Activated CD8-positive, alpha-beta T cell treated with anti-CD3 and anti-CD28 coated beads for 36 hours (primary cell): ENCODE data around the gene CPSF4L. TPM values are rescaled to one million over a fixed set of nuclear protein-coding genes. Genes with fewer than 3 reads are reported as not detected.

Experiments used
- ATAC-seq: fragments of 200-7000 bp; cut with Tn5 transposase; one replicate; pipeline ENCODE4 v1.10.0; 2021; ENCODE audit warnings: mild to moderate bottlenecking, moderate library complexity
- CTCF ChIA-PET: fragments of 350-600 bp; sonication (Branson Sonifier 250); formaldehyde crosslinking; loops from one replicate; lab custom pipeline; 2021; ENCODE audit warnings: antibody characterized with exemption; lab: Charles Lee
- POLR2A ChIA-PET: fragments of 350-600 bp; sonication (Branson Sonifier 250); formaldehyde crosslinking; loops from one replicate; lab custom pipeline; 2021; ENCODE audit warnings: antibody characterized with exemption; lab: Charles Lee
- DNase-seq: peaks from one replicate; pipeline ENCODE4 v3.0.0-alpha.2; 2020
- H3K27ac Mint-ChIP-seq: one replicate; pipeline ENCODE4 v1.8.0; 2021; ENCODE audit warnings: mild to moderate bottlenecking, mixed read lengths
- H3K27me3 Mint-ChIP-seq: one replicate; pipeline ENCODE4 v1.8.0; 2021; ENCODE audit warnings: mixed read lengths
- H3K36me3 Mint-ChIP-seq: one replicate; pipeline ENCODE4 v1.8.0; 2021; ENCODE audit warnings: low read depth, mixed read lengths
- H3K4me1 Mint-ChIP-seq: one replicate; pipeline ENCODE4 v1.8.0; 2021; ENCODE audit warnings: low read depth, mixed read lengths
- H3K4me3 Mint-ChIP-seq: one replicate; pipeline ENCODE4 v1.8.0; 2021; ENCODE audit warnings: mild to moderate bottlenecking, moderate library complexity, mixed read lengths
- H3K9me3 Mint-ChIP-seq: one replicate; pipeline ENCODE4 v1.8.0; 2021; ENCODE audit warnings: mixed read lengths
- intact Hi-C: fragments of 100-400 bp; cut with micrococcal nuclease; formaldehyde crosslinking; loops from one replicate; pipeline ENCODE4 v1.10.0; 2022
- total RNA-seq, 2 experiments: library from RNA; stranded (reverse); gene quantifications; one replicate each; pipeline ENCODE4 v1.2.3, GENCODE V29; 2021
- TF ChIP-seq, protein P1 (sequence below): fragments of 200-600 bp; IDR thresholded peaks from one replicate; pipeline ENCODE4 v1.8.0; 2022; ENCODE audit warnings: antibody characterized with exemption, mild to moderate bottlenecking

CPSF4L gene
- total RNA-seq, 2 experiments from 2014 or later = not detected

DNA sequence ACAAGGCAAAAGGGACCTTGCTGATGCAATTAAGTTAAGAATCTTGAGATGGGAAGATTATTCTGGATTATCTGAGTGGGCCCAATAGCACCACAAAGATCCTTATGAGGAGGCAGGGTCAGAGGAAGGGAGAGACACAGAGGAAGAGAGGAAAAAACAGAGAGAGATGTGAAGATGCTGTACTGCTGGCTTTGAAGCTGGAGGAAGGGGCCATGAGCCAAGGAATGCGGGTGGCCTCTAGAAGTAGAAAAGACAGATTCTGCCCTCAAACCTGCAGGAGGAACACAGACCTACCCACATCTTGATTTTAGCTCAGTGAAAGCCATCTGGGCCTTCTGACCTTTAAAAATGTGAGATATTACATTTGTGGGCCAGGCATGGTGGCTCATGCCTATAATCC, 8.1 kb upstream of the CPSF4L start:
- no peaks in the 10 kb centered on the region for H3K36me3 Mint-ChIP-seq
- ChIA-PET CTCF (interaction anchor here (0.8 kb wide), 1 partner anchor 14 kb away, joined by 3 read pairs; no protein-coding TSS in a partner anchor), POLR2A (no interaction called here)
- peaks cover 2% of the 10 kb centered on the region for H3K27me3 Mint-ChIP-seq
- no peak for DNase-seq
- H3K9me3 Mint-ChIP-seq = no peaks in the 10 kb centered on the region
- no peaks in the 10 kb centered on the region for H3K4me1 Mint-ChIP-seq
- TF ChIP-seq, protein P1, sequence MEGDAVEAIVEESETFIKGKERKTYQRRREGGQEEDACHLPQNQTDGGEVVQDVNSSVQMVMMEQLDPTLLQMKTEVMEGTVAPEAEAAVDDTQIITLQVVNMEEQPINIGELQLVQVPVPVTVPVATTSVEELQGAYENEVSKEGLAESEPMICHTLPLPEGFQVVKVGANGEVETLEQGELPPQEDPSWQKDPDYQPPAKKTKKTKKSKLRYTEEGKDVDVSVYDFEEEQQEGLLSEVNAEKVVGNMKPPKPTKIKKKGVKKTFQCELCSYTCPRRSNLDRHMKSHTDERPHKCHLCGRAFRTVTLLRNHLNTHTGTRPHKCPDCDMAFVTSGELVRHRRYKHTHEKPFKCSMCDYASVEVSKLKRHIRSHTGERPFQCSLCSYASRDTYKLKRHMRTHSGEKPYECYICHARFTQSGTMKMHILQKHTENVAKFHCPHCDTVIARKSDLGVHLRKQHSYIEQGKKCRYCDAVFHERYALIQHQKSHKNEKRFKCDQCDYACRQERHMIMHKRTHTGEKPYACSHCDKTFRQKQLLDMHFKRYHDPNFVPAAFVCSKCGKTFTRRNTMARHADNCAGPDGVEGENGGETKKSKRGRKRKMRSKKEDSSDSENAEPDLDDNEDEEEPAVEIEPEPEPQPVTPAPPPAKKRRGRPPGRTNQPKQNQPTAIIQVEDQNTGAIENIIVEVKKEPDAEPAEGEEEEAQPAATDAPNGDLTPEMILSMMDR = no peak
- no peak overlapping the region for H3K4me3 Mint-ChIP-seq
- no peak for ATAC-seq
- intact Hi-C loops = no loop called here
- no peak overlapping the region for H3K27ac Mint-ChIP-seq

DNA sequence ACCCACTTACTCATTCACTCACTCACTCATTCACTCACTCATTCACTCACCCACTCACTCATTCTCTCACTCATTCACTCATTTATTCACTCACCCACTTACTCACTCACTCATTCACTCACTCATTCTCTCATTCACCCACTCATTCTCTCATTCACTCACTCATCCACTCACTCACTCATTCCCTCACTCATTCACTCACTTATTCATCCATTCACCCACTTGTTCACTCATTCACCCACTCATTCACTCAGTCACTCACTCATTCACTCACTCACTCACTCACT, 7.6 kb upstream of the CPSF4L start:
- CTCF ChIA-PET = interaction anchor here (0.8 to 1.5 kb wide), 2 partner anchors 14 kb away, joined by 3 to 6 read pairs; no protein-coding TSS in a partner anchor
- TF ChIP-seq, protein P1 = no peak
- H3K27me3 Mint-ChIP-seq = peaks cover 2% of the 10 kb centered on the region
- H3K36me3 Mint-ChIP-seq = no peaks in the 10 kb centered on the region
- H3K27ac Mint-ChIP-seq = no peak overlapping the region
- POLR2A ChIA-PET = no interaction called here
- H3K4me1 Mint-ChIP-seq = no peaks in the 10 kb centered on the region
- intact Hi-C loops = no loop called here
- H3K4me3 Mint-ChIP-seq = no peak overlapping the region
- ATAC-seq = no peak
- no peaks in the 10 kb centered on the region for H3K9me3 Mint-ChIP-seq
- no peak for DNase-seq

DNA sequence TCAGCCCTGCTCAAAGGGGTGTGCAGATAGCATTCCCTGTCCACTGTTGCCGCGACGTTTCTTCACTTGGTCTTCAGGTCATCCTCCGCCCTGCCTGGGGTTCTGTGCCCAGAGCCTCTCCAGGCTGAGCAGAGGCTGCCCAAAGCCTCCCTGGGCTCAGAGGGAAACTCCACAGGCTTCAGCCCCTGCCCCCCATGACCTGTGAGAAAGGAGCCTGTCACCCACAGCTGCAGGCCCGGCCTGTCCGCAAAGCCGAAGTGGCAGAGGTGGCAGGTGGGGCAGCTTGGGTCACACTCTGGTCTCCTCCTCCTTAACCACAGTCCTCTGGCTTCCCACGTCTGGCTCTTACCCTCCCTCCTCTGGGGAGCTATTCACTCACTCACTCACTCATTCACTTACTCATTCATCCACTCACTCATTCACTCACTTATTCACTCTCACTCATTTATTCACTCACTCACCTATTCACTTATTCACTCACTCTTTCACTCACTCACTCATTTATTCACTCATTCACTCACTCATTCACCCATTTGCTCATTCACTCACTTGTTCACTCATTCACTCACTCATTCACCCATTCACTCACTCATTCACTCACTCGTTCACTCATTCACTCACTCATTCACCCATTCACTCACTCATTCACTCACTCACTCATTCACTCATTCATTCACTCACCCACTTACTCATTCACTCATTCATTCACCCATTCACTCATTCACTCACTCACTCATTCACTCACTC, 7.1 kb upstream of the CPSF4L start:
- Mint-ChIP-seq H3K27ac (no peak overlapping the region), H3K4me3 (no peak overlapping the region), H3K27me3 (peaks cover 2% of the 10 kb centered on the region), H3K36me3 (no peaks in the 10 kb centered on the region), H3K4me1 (no peaks in the 10 kb centered on the region), H3K9me3 (no peaks in the 10 kb centered on the region)
- TF ChIP-seq, protein P1 = no peak
- ChIA-PET POLR2A (no interaction called here), CTCF (interaction anchor here (1.5 kb wide), 1 partner anchor 13 kb away, joined by 6 read pairs; no protein-coding TSS in a partner anchor)
- intact Hi-C loops = no loop called here
- DNase-seq (no peak), ATAC-seq (peak; percentile 45)

DNA sequence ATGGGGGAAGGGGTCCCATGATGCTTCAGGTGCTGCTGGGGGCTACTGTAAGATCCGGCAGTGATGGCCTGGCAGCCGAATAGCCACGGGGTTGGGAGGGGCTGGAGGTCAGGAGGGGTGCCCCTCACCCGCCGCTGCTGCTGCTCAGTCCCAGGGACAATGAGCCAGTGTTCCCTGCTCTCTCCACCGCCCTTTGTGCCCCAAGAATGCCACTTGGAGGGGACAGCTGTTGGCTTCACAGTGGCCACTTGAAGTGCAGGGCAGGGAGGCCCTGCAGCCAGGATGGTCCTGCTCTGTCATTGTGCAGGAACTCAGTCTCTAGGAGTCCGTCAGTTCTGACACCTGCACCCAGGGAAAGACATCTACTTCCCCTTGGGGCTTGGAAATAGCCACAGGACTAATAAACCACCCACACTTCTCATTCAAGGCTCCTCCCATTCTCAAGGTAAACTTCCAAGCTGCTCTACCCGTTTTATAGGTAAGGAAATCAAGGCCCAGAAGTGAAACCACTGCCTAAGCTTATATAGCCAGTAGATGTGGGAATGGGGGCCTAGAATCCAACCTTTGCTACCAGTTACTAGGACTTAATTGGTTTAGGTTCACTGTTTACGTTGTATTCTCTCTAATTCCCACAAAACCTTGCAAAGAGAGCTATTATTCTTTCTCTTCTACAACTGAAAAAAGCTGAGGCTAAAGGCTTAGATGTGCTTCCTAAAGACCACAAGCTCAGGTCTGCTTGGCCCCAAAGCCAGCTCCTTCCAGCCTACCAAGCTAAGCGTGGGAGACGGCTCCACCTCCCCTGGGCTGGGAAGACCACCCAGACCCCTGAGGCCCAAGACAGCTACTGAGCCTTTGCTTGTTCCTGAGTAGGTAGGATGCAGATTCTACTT, 6.2 kb upstream of the CPSF4L start:
- peaks cover 2% of the 10 kb centered on the region for H3K27me3 Mint-ChIP-seq

More for the DNA sequence above, 6.2 kb upstream of the CPSF4L start:
- TF ChIP-seq, protein P1 = no peak
- no peaks in the 10 kb centered on the region for H3K4me1 Mint-ChIP-seq
- no peak for DNase-seq
- H3K27ac Mint-ChIP-seq = no peak overlapping the region
- ChIA-PET CTCF (interaction anchor here (1.5 kb wide), 1 partner anchor 12 kb away, joined by 6 read pairs; no protein-coding TSS in a partner anchor), POLR2A (no interaction called here)
- ATAC-seq = no peak
- no peaks in the 10 kb centered on the region for H3K9me3 Mint-ChIP-seq
- intact Hi-C loops = no loop called here
- H3K36me3 Mint-ChIP-seq = no peaks in the 10 kb centered on the region
- H3K4me3 Mint-ChIP-seq = no peak overlapping the region
